D721Med (cell line): ENCODE measurements around the gene FHL1.
A peak's percentile ranks its signal among the peaks of the same experiment; 100 is the strongest.

ENCODE experiments used
- DNase-seq: peaks from one replicate; pipeline ENCODE4 v3.0.0; 2011; ENCODE audit warnings: low spot score; ENCODE audit not compliant: insufficient read length
- FAIRE-seq: peaks from 2 replicates; lab custom pipeline; 2011; peaks lifted over from hg19 to GRCh38; lab: Jason Lieb, UNC
- TF ChIP-seq, protein P1 (sequence below): IDR thresholded peaks from 2 replicates; pipeline ENCODE4 v1.5.1; 2012; ENCODE audit warnings: mild to moderate bottlenecking, control low read depth; ENCODE audit not compliant: insufficient read depth; ENCODE audit errors: missing control alignments

FHL1 gene

DNA sequence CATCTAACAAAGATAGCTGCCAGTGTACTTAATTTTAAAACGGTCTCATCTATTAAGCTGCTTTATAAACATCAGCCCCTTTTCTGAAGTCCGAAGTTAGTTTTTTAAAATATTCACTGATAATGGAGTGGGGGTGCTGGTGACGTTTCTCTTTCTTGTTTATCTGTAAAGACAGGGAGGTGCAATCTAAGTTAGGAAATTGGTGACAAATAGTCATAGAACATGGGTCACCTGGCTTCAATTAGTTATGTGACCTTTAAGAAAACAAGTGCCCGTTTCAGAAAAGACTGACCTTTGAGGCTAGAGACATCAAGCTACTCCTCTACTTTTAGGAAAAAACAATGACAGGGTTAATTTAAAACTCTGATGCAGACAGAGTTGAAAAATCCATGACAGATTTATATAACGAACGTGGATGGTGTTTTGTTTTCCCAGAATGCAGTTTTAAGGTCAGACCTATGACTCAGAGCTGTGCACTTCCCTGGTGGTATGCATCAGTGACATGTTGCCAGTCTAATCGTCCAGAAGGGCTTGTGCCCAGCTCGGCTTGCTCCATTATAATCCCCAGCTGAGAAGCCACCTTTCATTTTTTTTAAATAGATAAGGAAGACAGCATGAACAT is 38.2 kb downstream of the FHL1 start:
- TF ChIP-seq, protein P1, sequence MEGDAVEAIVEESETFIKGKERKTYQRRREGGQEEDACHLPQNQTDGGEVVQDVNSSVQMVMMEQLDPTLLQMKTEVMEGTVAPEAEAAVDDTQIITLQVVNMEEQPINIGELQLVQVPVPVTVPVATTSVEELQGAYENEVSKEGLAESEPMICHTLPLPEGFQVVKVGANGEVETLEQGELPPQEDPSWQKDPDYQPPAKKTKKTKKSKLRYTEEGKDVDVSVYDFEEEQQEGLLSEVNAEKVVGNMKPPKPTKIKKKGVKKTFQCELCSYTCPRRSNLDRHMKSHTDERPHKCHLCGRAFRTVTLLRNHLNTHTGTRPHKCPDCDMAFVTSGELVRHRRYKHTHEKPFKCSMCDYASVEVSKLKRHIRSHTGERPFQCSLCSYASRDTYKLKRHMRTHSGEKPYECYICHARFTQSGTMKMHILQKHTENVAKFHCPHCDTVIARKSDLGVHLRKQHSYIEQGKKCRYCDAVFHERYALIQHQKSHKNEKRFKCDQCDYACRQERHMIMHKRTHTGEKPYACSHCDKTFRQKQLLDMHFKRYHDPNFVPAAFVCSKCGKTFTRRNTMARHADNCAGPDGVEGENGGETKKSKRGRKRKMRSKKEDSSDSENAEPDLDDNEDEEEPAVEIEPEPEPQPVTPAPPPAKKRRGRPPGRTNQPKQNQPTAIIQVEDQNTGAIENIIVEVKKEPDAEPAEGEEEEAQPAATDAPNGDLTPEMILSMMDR = no peak
- no peak for DNase-seq
- FAIRE-seq = peak; percentile 32

DNA sequence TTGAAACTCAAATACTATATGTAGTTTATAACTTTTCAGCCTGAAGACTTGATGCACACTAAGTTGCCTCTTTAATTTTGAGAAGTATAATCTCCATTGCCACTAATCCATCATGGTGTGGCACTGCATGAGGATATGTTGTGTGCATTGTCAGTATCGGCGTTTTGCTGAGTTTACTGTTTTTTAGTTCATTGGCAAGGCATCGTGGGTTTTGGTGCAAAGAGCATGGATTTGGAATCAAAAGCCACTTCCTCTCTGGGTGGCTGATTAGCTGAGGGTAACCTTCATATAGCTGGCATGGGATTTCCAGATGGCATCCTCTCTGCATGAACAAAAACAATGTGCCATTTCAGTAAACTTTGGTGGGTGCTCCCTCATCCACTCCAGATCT is 38.7 kb downstream of the FHL1 start:
- TF ChIP-seq, protein P1 = no peak
- FAIRE-seq (no peak), DNase-seq (no peak)

DNA sequence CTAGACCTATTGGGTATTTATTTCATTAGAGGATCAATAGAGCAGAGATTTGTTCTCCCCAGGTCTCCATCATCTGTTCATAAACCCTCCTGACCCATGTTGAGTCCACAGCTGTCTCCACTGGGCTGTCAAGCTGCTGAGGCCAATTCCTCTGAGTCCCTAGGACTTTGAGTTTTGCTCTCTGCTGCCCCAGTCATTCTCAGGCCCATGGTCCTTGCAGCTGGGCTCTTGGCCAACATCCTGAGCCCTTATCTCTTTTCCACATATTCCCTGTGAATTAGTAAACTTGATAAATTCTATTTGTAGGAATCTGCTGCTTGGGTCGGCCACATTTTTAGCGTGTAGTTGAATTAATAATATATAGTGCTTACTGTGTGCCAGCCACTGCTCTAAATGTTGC is 41.9 kb downstream of the FHL1 start:
- FAIRE-seq (no peak), DNase-seq (no peak)
- TF ChIP-seq, protein P1 = no peak

DNA sequence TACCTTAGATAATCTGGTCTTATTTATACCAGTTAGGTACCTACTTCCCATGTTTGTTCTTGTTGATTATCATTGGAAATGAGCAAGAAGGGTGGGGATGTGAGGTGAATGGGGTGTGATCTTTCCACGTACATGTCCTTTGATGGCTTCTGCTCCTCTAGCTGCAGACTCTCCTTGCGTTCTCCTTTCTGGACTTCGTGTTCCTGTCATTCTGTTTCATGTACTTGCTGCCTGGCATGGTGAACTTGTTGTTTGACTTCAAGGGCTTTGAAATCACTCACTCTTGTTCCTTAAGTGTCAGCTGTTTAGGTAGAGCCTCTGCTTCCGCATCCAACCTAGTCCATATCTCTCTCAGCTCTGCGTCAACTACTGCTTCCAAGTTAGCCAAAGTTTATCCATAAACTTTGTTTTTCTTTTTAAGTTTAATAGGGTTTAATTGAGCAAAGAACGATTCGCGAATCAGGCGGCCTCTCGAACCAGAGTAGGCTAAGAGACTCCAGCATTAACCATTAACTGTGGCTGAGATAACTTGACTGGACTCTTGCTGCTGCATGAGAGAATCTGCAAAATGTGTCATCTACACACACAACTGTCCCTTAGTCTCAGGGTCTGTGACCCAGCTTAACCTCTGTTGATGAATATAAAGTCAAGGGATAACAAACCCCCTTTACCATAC is 42.8 kb downstream of the FHL1 start:
- FAIRE-seq = no peak
- TF ChIP-seq, protein P1 = no peak

DNA sequence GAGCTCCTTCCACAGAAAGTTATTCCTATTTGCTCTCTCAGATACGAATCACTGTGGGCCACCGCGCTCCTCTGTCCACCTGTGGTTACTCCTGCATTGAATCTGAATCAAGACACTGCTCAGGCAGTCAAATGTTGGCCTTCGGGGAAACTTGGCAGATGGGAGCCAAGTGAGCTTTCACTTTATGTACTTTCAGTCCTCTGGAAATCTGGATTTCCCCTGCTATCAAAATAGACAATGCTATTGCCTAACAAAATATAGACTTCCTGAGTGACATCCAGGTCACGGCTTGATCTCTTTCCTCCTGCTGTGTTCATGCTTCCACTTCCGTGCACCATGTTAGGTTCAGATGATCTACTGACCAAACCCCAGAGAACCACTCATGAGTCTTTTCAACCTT is 43.8 kb downstream of the FHL1 start:
- no peak for DNase-seq
- FAIRE-seq = no peak
- TF ChIP-seq, protein P1 = no peak

More for the DNA sequence above, 42.8 kb downstream of the FHL1 start:
- no peak for DNase-seq

DNA sequence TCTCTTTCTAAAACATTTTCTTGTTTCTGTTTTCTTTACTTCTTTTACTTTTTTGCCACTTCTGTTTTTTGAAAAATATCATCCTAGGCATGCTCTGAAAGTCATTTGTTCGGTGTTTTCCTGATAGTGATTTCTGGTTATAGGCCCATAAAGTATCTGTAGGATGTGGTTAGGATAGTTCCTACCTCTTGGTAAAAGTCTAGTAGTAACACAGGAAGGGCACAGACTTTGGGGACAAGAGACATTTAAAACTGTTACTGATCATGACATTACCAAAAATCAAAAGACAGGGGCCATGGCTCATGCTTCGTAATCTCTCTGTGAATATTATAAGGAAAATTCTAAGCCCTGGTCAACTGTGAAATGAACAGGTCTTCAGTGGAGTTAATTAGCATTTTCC is 44.8 kb downstream of the FHL1 start:
- no peak for FAIRE-seq

More for the DNA sequence above, 44.8 kb downstream of the FHL1 start:
- no peak for DNase-seq
- TF ChIP-seq, protein P1 = no peak
